Measurements from ENCODE around the gene SCN11A. TPM values are rescaled to one million over a fixed set of nuclear protein-coding genes. Genes with fewer than 3 reads are reported as not detected.

Gene SCN11A
- total and polyA plus RNA-seq, 2 of the 13 experiments (the other 11 are each of a cell fraction or from before 2014, with no cell fraction given): 0.02 to 0.11 TPM

- TF ChIP-seq POLR2G (IDR thresholded peaks at IDR 0.05; ENCODE audit: low read depth, low read length) (peak; percentile 97), CREB3 (CRISPR knock-in tag; IDR thresholded peaks at IDR 0.05) (no peak), PITX1 (CRISPR knock-in tag; IDR thresholded peaks at IDR 0.05) (no peak), ZNF232 (CRISPR knock-in tag; IDR thresholded peaks at IDR 0.05; ENCODE audit: borderline replicate concordance) (peak; percentile 66; the same call in 1 of the 2 replicates), HMGXB3 (CRISPR knock-in tag; IDR thresholded peaks at IDR 0.05; ENCODE audit: borderline replicate concordance) (peak; percentile 47; the same call in 1 of the 2 replicates), SP140L (CRISPR knock-in tag; IDR thresholded peaks at IDR 0.05; ENCODE audit: borderline replicate concordance) (no peak), ZMYM3 (CRISPR knock-in tag; IDR thresholded peaks at IDR 0.05) (peak; percentile 19; the same call in 1 of the 2 replicates), FOXK2 (IDR thresholded peaks at IDR 0.05) (peak; percentile 99), ZNF782 (CRISPR knock-in tag; IDR thresholded peaks at IDR 0.05; ENCODE audit: borderline replicate concordance) (no peak), GATAD2A (CRISPR knock-in tag; IDR thresholded peaks at IDR 0.05) (peak; percentile 34), ZNF639 (CRISPR knock-in tag; conservative IDR thresholded peaks at IDR 0.05) (no peak), ZNF275 (CRISPR knock-in tag; IDR thresholded peaks at IDR 0.05; ENCODE audit: borderline replicate concordance) (peak; percentile 88; the same call in 1 of the 2 replicates), SAFB2 (CRISPR knock-in tag; IDR thresholded peaks at IDR 0.05; ENCODE audit: borderline replicate concordance, low read depth) (peak; percentile 56; the same call in 1 of the 2 replicates), HDAC2 (CRISPR knock-in tag; IDR thresholded peaks at IDR 0.05) (peak; percentile 77), ZNF503 (CRISPR knock-in tag; IDR thresholded peaks at IDR 0.05) (no peak; the same call in 1 of the 2 replicates), EHMT2 (IDR thresholded peaks at IDR 0.05; ENCODE audit: borderline replicate concordance, low read depth, low read length) (peak; percentile 63; the same call in 1 of the 2 replicates), MEIS2 (CRISPR knock-in tag; IDR thresholded peaks at IDR 0.05) (no peak), XBP1 (CRISPR knock-in tag; IDR thresholded peaks at IDR 0.05) (no peak), EZH2 (conservative IDR thresholded peaks at IDR 0.05; ENCODE audit: low read depth, low read length) (no peak)
Measured at GRCh38 chr3:39051649-39052561, at the start of gene SCN11A, which contains the start of gene WDR48 (continued).
